Activated CD4-positive, alpha-beta memory T cell treated with anti-CD3 and anti-CD28 coated beads, Interleukin-2, amount 10 ng/mL, durations not matched to agents 7 days and 5 days (primary cell): Measurements from ENCODE around the gene REEP6. TPM values are rescaled to one million over a fixed set of nuclear protein-coding genes. Genes with fewer than 3 reads are reported as not detected.

Experiments
- CTCF ChIA-PET: fragments of 350-600 bp; sonication (Branson Sonifier 250); formaldehyde crosslinking; loops from one replicate; lab custom pipeline; 2021; ENCODE audit warnings: antibody characterized with exemption, inconsistent platforms; lab: Charles Lee
- POLR2A ChIA-PET: fragments of 350-600 bp; sonication (Branson Sonifier 250); formaldehyde crosslinking; loops from one replicate; lab custom pipeline; 2021; ENCODE audit warnings: antibody characterized with exemption; lab: Charles Lee
- DNase-seq: peaks from one replicate; pipeline ENCODE4 v3.0.0-alpha.2; 2020
- H3K27ac Mint-ChIP-seq: one replicate; pipeline ENCODE4 v1.8.0; 2021; ENCODE audit warnings: mild to moderate bottlenecking, mixed read lengths
- H3K27me3 Mint-ChIP-seq: one replicate; pipeline ENCODE4 v1.8.0; 2021; ENCODE audit warnings: mixed read lengths
- H3K36me3 Mint-ChIP-seq: one replicate; pipeline ENCODE4 v1.8.0; 2021; ENCODE audit warnings: low read depth, mixed read lengths
- H3K4me1 Mint-ChIP-seq: one replicate; pipeline ENCODE4 v1.8.0; 2021; ENCODE audit warnings: mixed read lengths
- H3K4me3 Mint-ChIP-seq: one replicate; pipeline ENCODE4 v1.8.0; 2021; ENCODE audit warnings: mild to moderate bottlenecking, mixed read lengths
- H3K9me3 Mint-ChIP-seq: one replicate; pipeline ENCODE4 v1.8.0; 2021; ENCODE audit warnings: mixed read lengths
- total RNA-seq, 2 experiments: library from RNA; stranded (reverse); gene quantifications; one replicate each; pipeline ENCODE4 v1.2.3, GENCODE V29; 2021

Gene REEP6
- total RNA-seq, 2 experiments from 2014 or later = 1.1 to 1.6 TPM

- Mint-ChIP-seq H3K27ac (no peak overlapping the region), H3K4me3 (no peak overlapping the region), H3K4me1 (no peaks in the 10 kb centered on the region), H3K9me3 (no peaks in the 10 kb centered on the region), H3K36me3 (no peaks in the 10 kb centered on the region), H3K27me3 (peaks cover 23% of the 10 kb centered on the region)
- no peak for DNase-seq
- CTCF ChIA-PET = no interaction called here
- POLR2A ChIA-PET = interaction anchor here (1.7 kb wide), 1 partner anchor 9 kb away, joined by 3 read pairs; no protein-coding TSS in a partner anchor
These were observed 29.1 kb upstream of the REEP6 start for GRCh38 chr19:1461862-1462261.

- H3K9me3 Mint-ChIP-seq = no peaks in the 10 kb centered on the region
- peak; percentile 40 for DNase-seq
These were observed 25.6 kb upstream of the REEP6 start for GRCh38 chr19:1465191-1466016.

GRCh38 chr19:1466018-1466460, 24.9 kb upstream of the REEP6 start:
- Mint-ChIP-seq H3K4me1 (peaks cover 4% of the 10 kb centered on the region), H3K36me3 (no peaks in the 10 kb centered on the region), H3K27ac (no peak overlapping the region), H3K4me3 (no peak overlapping the region), H3K27me3 (peaks cover 9% of the 10 kb centered on the region), H3K9me3 (no peaks in the 10 kb centered on the region)
- DNase-seq = no peak
- POLR2A ChIA-PET = interaction anchor here (0.9 to 2.1 kb wide), 2 partner anchors 7 to 11 kb away, joined by 4 to 7 read pairs; no protein-coding TSS in a partner anchor
- CTCF ChIA-PET = interaction anchor here (1.0 to 1.7 kb wide), 3 partner anchors 8 to 30 kb away, joined by 3 to 7 read pairs (median 3); no protein-coding TSS in a partner anchor

More at GRCh38 chr19:1465191-1466016, 25.6 kb upstream of the REEP6 start:
- Mint-ChIP-seq H3K27ac (no peak overlapping the region), H3K4me1 (peaks cover 3% of the 10 kb centered on the region), H3K4me3 (no peak overlapping the region), H3K36me3 (no peaks in the 10 kb centered on the region), H3K27me3 (peaks cover 9% of the 10 kb centered on the region)
- CTCF ChIA-PET = interaction anchor here (1.0 to 1.7 kb wide), 3 partner anchors 9 to 29 kb away, joined by 3 to 7 read pairs (median 3); no protein-coding TSS in a partner anchor
- POLR2A ChIA-PET = interaction anchor here (2.1 kb wide), 1 partner anchor 10 kb away, joined by 7 read pairs; no protein-coding TSS in a partner anchor

GRCh38 chr19:1466461-1467214, 24.3 kb upstream of the REEP6 start:
- H3K36me3 Mint-ChIP-seq = no peaks in the 10 kb centered on the region
- H3K4me3 Mint-ChIP-seq = no peak overlapping the region
- POLR2A ChIA-PET = interaction anchor here (0.6 to 2.1 kb wide), 4 partner anchors 8 to 29 kb away, joined by 3 to 7 read pairs (median 4); no protein-coding TSS in a partner anchor
- DNase-seq = no peak
- peaks cover 8% of the 10 kb centered on the region for H3K4me1 Mint-ChIP-seq
- H3K27me3 Mint-ChIP-seq = peaks cover 9% of the 10 kb centered on the region
- H3K9me3 Mint-ChIP-seq = no peaks in the 10 kb centered on the region
- CTCF ChIA-PET = interaction anchor here (1.0 to 1.7 kb wide), 3 partner anchors 8 to 30 kb away, joined by 3 to 7 read pairs (median 3); no protein-coding TSS in a partner anchor
- no peak overlapping the region for H3K27ac Mint-ChIP-seq

- ChIA-PET CTCF (no interaction called here), POLR2A (interaction anchor here (0.6 to 2.1 kb wide), 5 partner anchors 9 to 30 kb away, joined by 3 to 7 read pairs (median 3); no protein-coding TSS in a partner anchor)
- Mint-ChIP-seq H3K27ac (no peak overlapping the region), H3K4me1 (peaks cover 10% of the 10 kb centered on the region), H3K36me3 (no peaks in the 10 kb centered on the region), H3K4me3 (no peak overlapping the region), H3K27me3 (peaks cover 11% of the 10 kb centered on the region), H3K9me3 (no peaks in the 10 kb centered on the region)
- no peak for DNase-seq
These were observed 23.8 kb upstream of the REEP6 start for GRCh38 chr19:1467215-1467489.

GRCh38 chr19:1467490-1468273, 23.3 kb upstream of the REEP6 start:
- peaks cover 10% of the 10 kb centered on the region for H3K4me1 Mint-ChIP-seq
- no peak overlapping the region for H3K27ac Mint-ChIP-seq
- no peaks in the 10 kb centered on the region for H3K9me3 Mint-ChIP-seq
- ChIA-PET CTCF (no interaction called here), POLR2A (interaction anchor here (0.9 to 2.1 kb wide), 5 partner anchors 10 to 25 kb away, joined by 3 to 7 read pairs (median 3); no protein-coding TSS in a partner anchor)
- H3K27me3 Mint-ChIP-seq = peaks cover 11% of the 10 kb centered on the region
- no peak overlapping the region for H3K4me3 Mint-ChIP-seq
- no peak for DNase-seq
- no peaks in the 10 kb centered on the region for H3K36me3 Mint-ChIP-seq

GRCh38 chr19:1468274-1468820, 22.6 kb upstream of the REEP6 start:
- H3K36me3 Mint-ChIP-seq = no peaks in the 10 kb centered on the region
- H3K9me3 Mint-ChIP-seq = no peaks in the 10 kb centered on the region
- no peak for DNase-seq
- POLR2A ChIA-PET = interaction anchor here (0.9 to 1.6 kb wide), 5 partner anchors 10 to 24 kb away, joined by 3 to 6 read pairs (median 3); partner anchors contain the start of gene C19orf25
- CTCF ChIA-PET = interaction anchor here (1.3 kb wide), 1 partner anchor 14 kb away, joined by 4 read pairs; no protein-coding TSS in a partner anchor
- H3K27me3 Mint-ChIP-seq = peaks cover 11% of the 10 kb centered on the region
- peaks cover 13% of the 10 kb centered on the region for H3K4me1 Mint-ChIP-seq
- peak overlapping the region; percentile 35 for H3K4me3 Mint-ChIP-seq
- no peak overlapping the region for H3K27ac Mint-ChIP-seq

- Mint-ChIP-seq H3K4me3 (no peak overlapping the region), H3K36me3 (no peaks in the 10 kb centered on the region), H3K4me1 (peaks cover 13% of the 10 kb centered on the region), H3K27ac (no peak overlapping the region), H3K9me3 (no peaks in the 10 kb centered on the region), H3K27me3 (peaks cover 11% of the 10 kb centered on the region)
- peak; percentile 36 for DNase-seq
- POLR2A ChIA-PET = interaction anchor here (0.7 to 1.6 kb wide), 4 partner anchors 9 to 24 kb away, joined by 3 to 6 read pairs (median 3); partner anchors contain the start of gene C19orf25
- CTCF ChIA-PET = interaction anchor here (1.3 kb wide), 1 partner anchor 14 kb away, joined by 4 read pairs; no protein-coding TSS in a partner anchor
These were observed 22.1 kb upstream of the REEP6 start for GRCh38 chr19:1468821-1469254.

GRCh38 chr19:1469255-1470054, 21.5 kb upstream of the REEP6 start:
- Mint-ChIP-seq H3K4me3 (no peak overlapping the region), H3K9me3 (no peaks in the 10 kb centered on the region), H3K4me1 (peaks cover 13% of the 10 kb centered on the region), H3K27ac (no peak overlapping the region), H3K27me3 (peaks cover 11% of the 10 kb centered on the region), H3K36me3 (peaks cover under 1% of the 10 kb centered on the region)
- ChIA-PET CTCF (interaction anchor here (1.3 kb wide), 1 partner anchor 15 kb away, joined by 4 read pairs; no protein-coding TSS in a partner anchor), POLR2A (interaction anchor here (0.7 to 1.6 kb wide), 3 partner anchors 9 to 24 kb away, joined by 3 to 6 read pairs (median 3); partner anchors contain the start of gene C19orf25)
- peak; percentile 35 for DNase-seq

GRCh38 chr19:1470055-1470304, 21.0 kb upstream of the REEP6 start:
- Mint-ChIP-seq H3K36me3 (peaks cover 2% of the 10 kb centered on the region), H3K9me3 (no peaks in the 10 kb centered on the region), H3K27me3 (peaks cover 11% of the 10 kb centered on the region), H3K4me3 (peak overlapping the region; percentile 55), H3K4me1 (peaks cover 13% of the 10 kb centered on the region), H3K27ac (no peak overlapping the region)
- no peak for DNase-seq
- ChIA-PET POLR2A (interaction anchor here (1.3 kb wide), 1 partner anchor 367 kb away, joined by 3 read pairs; no protein-coding TSS in a partner anchor), CTCF (no interaction called here)
